Thyroid gland (tissue), 4 donors: ENCODE data around the gene GNL3.

Source experiments
- CTCF ChIP-seq, 6 experiments: fragments of 200-600 bp in 3 of 6; fragments of 450-650 bp in 3 of 6; sonication (generic) in 3 of 6; IDR thresholded peaks; one replicate each; pipeline ENCODE4 v1.5.1; 2016 to 2019; ENCODE audit warnings: antibody characterized with exemption in 6 of 6, mild to moderate bottlenecking in 2 of 6, inconsistent platforms in 1 of 6, moderate library complexity in 1 of 6
- POLR2A ChIP-seq, 2 donors: fragments of 450-650 bp; IDR thresholded peaks; one replicate each; pipeline ENCODE4 v1.6.1; 2017; ENCODE audit warnings: antibody characterized with exemption in 2 of 2, mild to moderate bottlenecking in 2 of 2, moderate library complexity in 1 of 2

DNA sequence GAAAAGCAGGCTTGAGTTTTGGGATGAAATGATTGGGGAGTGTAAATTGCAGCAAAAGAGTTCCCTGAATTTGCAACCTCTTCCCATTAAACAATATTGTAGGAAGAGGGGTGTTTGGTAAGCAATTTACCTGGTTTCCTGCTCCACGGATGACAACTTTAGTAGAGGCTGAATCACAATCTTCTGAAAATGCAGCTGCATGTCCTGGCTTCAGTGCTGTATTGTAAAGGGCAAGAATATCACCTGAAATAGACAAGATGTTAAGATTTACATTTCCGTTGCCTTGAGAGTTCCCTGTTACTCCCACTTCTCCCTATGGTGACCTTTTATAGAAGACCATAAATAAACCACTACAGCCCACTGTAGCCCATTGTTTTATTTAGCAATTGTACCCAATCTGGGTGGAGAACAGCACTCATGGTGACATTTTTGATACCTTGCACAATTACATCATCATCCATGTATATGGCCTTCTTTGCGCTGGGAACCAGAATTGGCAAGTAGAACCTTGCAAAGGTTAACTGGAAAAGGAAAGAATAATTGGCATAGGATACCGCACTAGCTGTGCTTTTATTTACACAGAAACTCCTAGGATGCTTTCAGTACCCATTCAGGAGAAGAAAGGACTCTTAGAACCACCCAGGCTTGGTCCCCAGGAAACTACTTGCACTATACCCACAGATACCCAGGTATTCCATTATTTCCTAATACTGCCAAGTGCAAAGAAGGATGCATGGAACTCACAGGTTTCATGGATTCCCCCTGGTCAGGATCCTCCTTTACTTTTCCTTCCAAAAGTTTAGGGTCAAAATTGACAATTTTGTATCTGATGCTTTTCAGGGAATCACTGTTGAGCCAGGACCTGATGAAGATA lies 10.2 kb downstream of the GNL3 start:
- no peak for TF ChIP-seq POLR2A (IDR thresholded peaks at IDR 0.05)
- no peak for TF ChIP-seq CTCF (IDR thresholded peaks at IDR 0.05)
